HG03097 (cell line): ENCODE data around the gene TMEM51.
"Not testable (repeated sequence)": the region's sequence is repeated elsewhere in the genome, so short reads cannot be mapped to it uniquely, and the experiment has no call there.

Source experiments
- ATAC-seq: cut with Tn5 transposase; IDR thresholded peaks from one replicate; pipeline ENCODE4 v1.9.1; 2021; ENCODE audit not compliant: unreplicated experiment, low FRiP score

The TMEM51 gene

GRCh38 chr1:15175324-15176094 lies 22.0 kb downstream of the TMEM51 start:
- ATAC-seq: not testable (repeated sequence)

- ATAC-seq: no peak
These were observed 22.6 kb downstream of the TMEM51 start for GRCh38 chr1:15176120-15176519.

- no peak for ATAC-seq
These were observed 23.5 kb downstream of the TMEM51 start for GRCh38 chr1:15176898-15177665.

GRCh38 chr1:15177710-15178166 lies 24.2 kb downstream of the TMEM51 start:
- no peak for ATAC-seq

- ATAC-seq: no peak
These were observed 25.3 kb downstream of the TMEM51 start for GRCh38 chr1:15178571-15179484.

GRCh38 chr1:15179485-15179883 lies 25.9 kb downstream of the TMEM51 start:
- ATAC-seq: no peak

- no peak for ATAC-seq
These were observed 26.6 kb downstream of the TMEM51 start for GRCh38 chr1:15180189-15180588.

- no peak for ATAC-seq
These were observed 27.5 kb downstream of the TMEM51 start for GRCh38 chr1:15180945-15181523.

- ATAC-seq: no peak
These were observed 28.0 kb downstream of the TMEM51 start for GRCh38 chr1:15181564-15181963.

GRCh38 chr1:15184436-15185241 lies 31.1 kb downstream of the TMEM51 start:
- no peak for ATAC-seq

GRCh38 chr1:15185617-15186016 lies 32.1 kb downstream of the TMEM51 start:
- ATAC-seq: no peak

GRCh38 chr1:15186073-15186845 lies 32.7 kb downstream of the TMEM51 start:
- no peak for ATAC-seq

- ATAC-seq: no peak
These were observed 33.3 kb downstream of the TMEM51 start for GRCh38 chr1:15186846-15187151.

- no peak for ATAC-seq
These were observed 33.9 kb downstream of the TMEM51 start for GRCh38 chr1:15187175-15188129.

GRCh38 chr1:15188130-15188524 lies 34.6 kb downstream of the TMEM51 start:
- ATAC-seq: no peak

- ATAC-seq: no peak
These were observed 35.1 kb downstream of the TMEM51 start for GRCh38 chr1:15188678-15189077.

- ATAC-seq: no peak
These were observed 36.3 kb downstream of the TMEM51 start for GRCh38 chr1:15189692-15190370.
